ENCODE results near the gene CSF2RB. TPM values are rescaled to one million over a fixed set of nuclear protein-coding genes. Genes with fewer than 3 reads are reported as not detected.

Gene CSF2RB
- total and polyA plus RNA-seq, 9 donors, result 0.53 to 2.3 (median 1.8) TPM

DNA sequence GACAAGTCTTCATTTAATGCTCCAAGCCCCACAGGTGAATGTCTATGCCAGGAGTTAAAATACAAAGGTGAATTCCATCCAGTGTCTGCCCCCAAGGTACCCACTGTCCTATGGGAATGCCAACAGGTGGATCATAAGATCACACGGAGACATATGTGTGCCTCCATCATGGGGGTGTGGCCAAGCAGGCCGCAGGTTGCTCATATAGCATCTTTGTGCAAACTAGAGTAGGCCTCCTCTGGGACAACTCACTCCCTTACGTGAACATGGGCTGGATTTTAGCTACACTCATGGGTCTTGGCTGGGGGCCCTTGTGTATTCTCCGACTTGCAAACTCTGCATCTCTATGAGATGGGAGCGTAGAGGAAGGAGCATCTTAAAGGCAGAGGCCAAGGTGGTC is 45.7 kb upstream of the CSF2RB start:
- WGBS, 3 donors, result 63 to 74% (median 67%) methylated on average over 5 of the region's 5 CpGs
- Histone ChIP-seq H3K4me3 (no peak overlapping the region), H3K9me3 (no peaks in the 10 kb centered on the region), H3K4me1 (ENCODE audit: insufficient read depth) (no peaks in the 10 kb centered on the region), H3K36me3 (no peaks in the 10 kb centered on the region), H3K27ac (no peak overlapping the region), H3K27me3 (no peaks in the 10 kb centered on the region)
- no peak for TF ChIP-seq POLR2A (IDR thresholded peaks at IDR 0.05)
- TF ChIP-seq, protein P1, sequence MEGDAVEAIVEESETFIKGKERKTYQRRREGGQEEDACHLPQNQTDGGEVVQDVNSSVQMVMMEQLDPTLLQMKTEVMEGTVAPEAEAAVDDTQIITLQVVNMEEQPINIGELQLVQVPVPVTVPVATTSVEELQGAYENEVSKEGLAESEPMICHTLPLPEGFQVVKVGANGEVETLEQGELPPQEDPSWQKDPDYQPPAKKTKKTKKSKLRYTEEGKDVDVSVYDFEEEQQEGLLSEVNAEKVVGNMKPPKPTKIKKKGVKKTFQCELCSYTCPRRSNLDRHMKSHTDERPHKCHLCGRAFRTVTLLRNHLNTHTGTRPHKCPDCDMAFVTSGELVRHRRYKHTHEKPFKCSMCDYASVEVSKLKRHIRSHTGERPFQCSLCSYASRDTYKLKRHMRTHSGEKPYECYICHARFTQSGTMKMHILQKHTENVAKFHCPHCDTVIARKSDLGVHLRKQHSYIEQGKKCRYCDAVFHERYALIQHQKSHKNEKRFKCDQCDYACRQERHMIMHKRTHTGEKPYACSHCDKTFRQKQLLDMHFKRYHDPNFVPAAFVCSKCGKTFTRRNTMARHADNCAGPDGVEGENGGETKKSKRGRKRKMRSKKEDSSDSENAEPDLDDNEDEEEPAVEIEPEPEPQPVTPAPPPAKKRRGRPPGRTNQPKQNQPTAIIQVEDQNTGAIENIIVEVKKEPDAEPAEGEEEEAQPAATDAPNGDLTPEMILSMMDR (IDR thresholded peaks at IDR 0.05), result no peak
- TF ChIP-seq EP300 (IDR thresholded peaks at IDR 0.05), result no peak
- intact Hi-C loops (cut with DNase I), result loop anchor here in 1 of 4 donors (10.0 kb wide), 1 partner anchor 107 kb away; no protein-coding TSS in a partner anchor
- DNase-seq, result no peak

DNA sequence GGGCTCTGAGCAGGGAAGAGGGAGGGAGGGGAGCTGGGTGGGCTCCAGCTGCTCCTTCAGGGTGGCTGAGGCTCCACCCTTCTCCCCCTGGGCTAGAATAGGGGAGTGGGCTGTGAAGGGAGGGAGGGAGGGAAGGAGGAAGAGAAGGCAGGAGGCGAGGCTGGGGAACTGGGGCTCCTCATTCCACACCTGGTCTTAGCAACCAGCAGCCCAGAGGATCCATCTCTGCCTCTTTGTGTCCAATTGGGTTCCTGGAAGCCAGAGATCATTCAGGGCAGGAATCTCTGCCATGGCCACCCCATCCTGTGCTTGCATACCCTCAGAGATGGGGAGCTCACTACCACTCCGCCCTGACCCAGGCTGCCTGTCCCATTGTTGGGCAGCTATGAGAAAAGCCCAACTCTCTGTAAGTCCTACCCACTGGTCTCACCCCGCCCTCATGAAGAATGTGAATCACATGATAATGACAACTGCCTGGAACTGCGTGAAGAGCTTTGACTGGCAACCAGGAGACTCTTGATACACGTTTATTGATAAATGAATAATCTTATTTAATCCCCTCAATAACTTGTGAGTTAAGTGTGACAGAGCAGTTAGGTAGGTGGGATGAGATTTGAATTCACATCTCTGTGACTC is 44.8 kb upstream of the CSF2RB start:
- H3K4me3 ChIP-seq, result no peak overlapping the region
- no peaks in the 10 kb centered on the region for H3K36me3 ChIP-seq
- no peaks in the 10 kb centered on the region for H3K27me3 ChIP-seq
- intact Hi-C loops (cut with DNase I), result loop anchor here in 1 of 4 donors (10.0 kb wide), 1 partner anchor 106 kb away; no protein-coding TSS in a partner anchor
- no peak for DNase-seq
- no peaks in the 10 kb centered on the region for H3K9me3 ChIP-seq
- no peak for TF ChIP-seq POLR2A (IDR thresholded peaks at IDR 0.05)
- TF ChIP-seq, protein P1 (IDR thresholded peaks at IDR 0.05), result no peak
- no peak for TF ChIP-seq EP300 (IDR thresholded peaks at IDR 0.05)
- H3K27ac ChIP-seq, result no peak overlapping the region
- 66 to 71% (median 69%) methylated on average over 5 of the region's 5 CpGs for WGBS, 3 donors
- H3K4me1 ChIP-seq (ENCODE audit: insufficient read depth), result no peaks in the 10 kb centered on the region

DNA sequence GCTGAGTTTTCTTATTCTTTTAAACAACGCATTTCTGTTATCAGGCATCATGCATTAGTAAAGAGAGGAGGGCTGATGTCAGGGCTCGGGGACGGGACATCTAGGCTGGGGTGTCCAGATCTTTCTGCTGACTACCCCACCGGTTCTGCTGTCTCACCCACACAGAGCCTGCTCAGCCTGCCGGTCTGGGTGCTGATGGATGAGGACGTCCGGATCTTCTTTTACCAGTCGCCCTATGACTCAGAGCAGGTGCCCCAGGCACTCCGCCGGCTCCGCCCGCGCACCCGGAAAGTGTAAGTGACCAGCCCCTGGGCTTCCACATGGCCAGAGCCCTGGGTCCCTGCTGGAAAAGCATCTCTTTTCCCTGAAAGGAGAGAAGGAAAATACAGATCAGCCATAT is 43.2 kb upstream of the CSF2RB start:
- Histone ChIP-seq H3K27me3 (no peaks in the 10 kb centered on the region), H3K4me3 (no peak overlapping the region), H3K27ac (no peak overlapping the region), H3K36me3 (no peaks in the 10 kb centered on the region), H3K4me1 (ENCODE audit: insufficient read depth) (no peaks in the 10 kb centered on the region), H3K9me3 (no peaks in the 10 kb centered on the region)
- WGBS, 3 donors, result 74 to 85% (median 77%) methylated on average over 14 of the region's 14 CpGs
- TF ChIP-seq POLR2A (IDR thresholded peaks at IDR 0.05), result no peak
- no peak for TF ChIP-seq EP300 (IDR thresholded peaks at IDR 0.05)
- TF ChIP-seq, protein P1 (IDR thresholded peaks at IDR 0.05), result no peak
- DNase-seq, result no peak
- intact Hi-C loops (cut with DNase I), result no loop called here

DNA sequence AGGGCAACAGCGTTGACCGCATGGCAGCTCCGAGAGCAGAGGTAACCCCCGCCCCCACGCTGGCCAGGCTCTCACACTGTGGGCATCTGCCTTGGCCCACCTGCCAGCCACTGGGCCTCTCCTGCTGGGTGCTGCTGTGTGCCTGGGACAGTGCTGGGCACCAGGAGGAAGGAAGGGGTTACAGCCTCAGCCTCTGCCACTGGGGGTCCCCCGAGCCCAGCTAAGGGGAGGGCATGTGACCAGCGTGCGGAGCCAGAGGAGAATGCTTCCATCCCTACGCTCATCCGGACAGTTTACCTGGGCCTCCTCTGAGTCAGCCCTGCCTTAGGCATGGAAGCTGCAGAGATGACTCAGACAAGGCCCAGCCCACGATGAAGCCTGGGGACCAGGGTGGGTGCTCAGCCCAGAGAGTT is 41.8 kb upstream of the CSF2RB start:
- H3K4me3 ChIP-seq, result no peak overlapping the region
- H3K27ac ChIP-seq, result no peak overlapping the region
- intact Hi-C loops (cut with DNase I), result no loop called here
- H3K27me3 ChIP-seq, result no peaks in the 10 kb centered on the region
- H3K36me3 ChIP-seq, result no peaks in the 10 kb centered on the region
- 23 to 38% (median 36%) methylated on average over 6 to 11 of the region's 11 CpGs for WGBS, 3 donors
- no peaks in the 10 kb centered on the region for H3K4me1 ChIP-seq (ENCODE audit: insufficient read depth)
- TF ChIP-seq POLR2A (IDR thresholded peaks at IDR 0.05), result no peak
- no peak for TF ChIP-seq EP300 (IDR thresholded peaks at IDR 0.05)
- TF ChIP-seq, protein P1 (IDR thresholded peaks at IDR 0.05), result no peak
- no peak for DNase-seq
- H3K9me3 ChIP-seq, result no peaks in the 10 kb centered on the region
